ENCODE data around the gene AMBRA1.

AMBRA1 gene

GRCh38 chr11:46633291-46634217 lies 39.7 kb upstream of the AMBRA1 start:
- Histone ChIP-seq H3K9me3 (ENCODE audit: insufficient read depth, low read length) (no peaks in the 10 kb centered on the region), H3K9me2 (replicated peaks; ENCODE audit: insufficient read depth, low read length) (no peaks in the 10 kb centered on the region), H3K79me2 (ENCODE audit: insufficient read depth, low read length) (no peaks in the 10 kb centered on the region), H3F3A (ENCODE audit: insufficient read depth) (0 out of 2 replicates have a peak, but pooled peaks cover 4% of the 10 kb centered on the region), H3K4me3 (ENCODE audit: insufficient read depth, low read length, poor library complexity, severe bottlenecking) (no peak overlapping the region), H3K9ac (ENCODE audit: low read length) (no peak overlapping the region), H3K36me3 (ENCODE audit: low read length) (no peaks in the 10 kb centered on the region), H3K27ac (ENCODE audit: low read depth, low read length) (no peak overlapping the region), H3K4me2 (ENCODE audit: low read depth, low read length, poor library complexity, severe bottlenecking) (no peak overlapping the region), H2AFZ (ENCODE audit: low read depth, low read length, severe bottlenecking) (no peak overlapping the region), H3K27me3 (ENCODE audit: low read length) (no peaks in the 10 kb centered on the region), H4K20me1 (ENCODE audit: low read depth, low read length) (no peaks in the 10 kb centered on the region)
- TF ChIP-seq EZH2phosphoT487 (conservative IDR thresholded peaks at IDR 0.05; ENCODE audit: low read length) (no peak), CTCF (IDR thresholded peaks at IDR 0.05; ENCODE audit: insufficient read depth, low read length, poor library complexity, severe bottlenecking) (no peak)

GRCh38 chr11:46632502-46632901 lies 38.7 kb upstream of the AMBRA1 start:
- H3F3A ChIP-seq (ENCODE audit: insufficient read depth) = 0 out of 2 replicates have a peak, but pooled peaks cover 4% of the 10 kb centered on the region
- no peaks in the 10 kb centered on the region for H3K36me3 ChIP-seq (ENCODE audit: low read length)
- no peak overlapping the region for H3K27ac ChIP-seq (ENCODE audit: low read depth, low read length)
- H3K9me3 ChIP-seq (ENCODE audit: insufficient read depth, low read length) = no peaks in the 10 kb centered on the region
- no peak overlapping the region for H3K4me2 ChIP-seq (ENCODE audit: low read depth, low read length, poor library complexity, severe bottlenecking)
- H2AFZ ChIP-seq (ENCODE audit: low read depth, low read length, severe bottlenecking) = no peak overlapping the region
- no peak overlapping the region for H3K9ac ChIP-seq (ENCODE audit: low read length)
- no peaks in the 10 kb centered on the region for H3K27me3 ChIP-seq (ENCODE audit: low read length)
- no peaks in the 10 kb centered on the region for H4K20me1 ChIP-seq (ENCODE audit: low read depth, low read length)
- H3K9me2 ChIP-seq (replicated peaks; ENCODE audit: insufficient read depth, low read length) = no peaks in the 10 kb centered on the region
- no peak overlapping the region for H3K4me3 ChIP-seq (ENCODE audit: insufficient read depth, low read length, poor library complexity, severe bottlenecking)
- TF ChIP-seq CTCF (IDR thresholded peaks at IDR 0.05; ENCODE audit: insufficient read depth, low read length, poor library complexity, severe bottlenecking) (no peak), EZH2phosphoT487 (conservative IDR thresholded peaks at IDR 0.05; ENCODE audit: low read length) (no peak)
- H3K79me2 ChIP-seq (ENCODE audit: insufficient read depth, low read length) = no peaks in the 10 kb centered on the region

GRCh38 chr11:46631676-46632075 lies 37.9 kb upstream of the AMBRA1 start:
- H3K9me3 ChIP-seq (ENCODE audit: insufficient read depth, low read length) = no peaks in the 10 kb centered on the region
- no peak for TF ChIP-seq EZH2phosphoT487 (conservative IDR thresholded peaks at IDR 0.05; ENCODE audit: low read length)
- TF ChIP-seq CTCF (IDR thresholded peaks at IDR 0.05; ENCODE audit: insufficient read depth, low read length, poor library complexity, severe bottlenecking) = no peak
- H3K9me2 ChIP-seq (replicated peaks; ENCODE audit: insufficient read depth, low read length) = no peaks in the 10 kb centered on the region
- H3K27ac ChIP-seq (ENCODE audit: low read depth, low read length) = no peak overlapping the region
- no peaks in the 10 kb centered on the region for H3K79me2 ChIP-seq (ENCODE audit: insufficient read depth, low read length)
- H3K27me3 ChIP-seq (ENCODE audit: low read length) = no peaks in the 10 kb centered on the region
- 0 out of 2 replicates have a peak, but pooled peaks cover 4% of the 10 kb centered on the region for H3F3A ChIP-seq (ENCODE audit: insufficient read depth)
- no peak overlapping the region for H3K4me3 ChIP-seq (ENCODE audit: insufficient read depth, low read length, poor library complexity, severe bottlenecking)
- no peak overlapping the region for H3K9ac ChIP-seq (ENCODE audit: low read length)
- H4K20me1 ChIP-seq (ENCODE audit: low read depth, low read length) = no peaks in the 10 kb centered on the region
- H2AFZ ChIP-seq (ENCODE audit: low read depth, low read length, severe bottlenecking) = no peak overlapping the region
- H3K36me3 ChIP-seq (ENCODE audit: low read length) = no peaks in the 10 kb centered on the region
- no peak overlapping the region for H3K4me2 ChIP-seq (ENCODE audit: low read depth, low read length, poor library complexity, severe bottlenecking)
